ENCODE results near the gene LRRC25. TPM values are rescaled to one million over a fixed set of nuclear protein-coding genes. Genes with fewer than 3 reads are reported as not detected.

The LRRC25 gene
- total RNA-seq, 1 donor from 2014 or later, result not detected

- Mint-ChIP-seq H3K9me3 (no peaks in the 10 kb centered on the region), H3K4me1 (ENCODE audit: low read depth) (peaks cover 5% of the 10 kb centered on the region), H3K36me3 (ENCODE audit: low read depth) (no peaks in the 10 kb centered on the region), H3K4me3 (ENCODE audit: low read depth) (no peak overlapping the region), H3K27ac (no peak overlapping the region), H3K27me3 (ENCODE audit: low read depth) (peaks cover 18% of the 10 kb centered on the region)
- intact Hi-C loops (cut with micrococcal nuclease), result no loop called here
- DNase-seq (ENCODE audit: low spot score), result no peak
Measured at GRCh38 chr19:18399008-18399407, 1.6 kb upstream of the LRRC25 start.

DNA sequence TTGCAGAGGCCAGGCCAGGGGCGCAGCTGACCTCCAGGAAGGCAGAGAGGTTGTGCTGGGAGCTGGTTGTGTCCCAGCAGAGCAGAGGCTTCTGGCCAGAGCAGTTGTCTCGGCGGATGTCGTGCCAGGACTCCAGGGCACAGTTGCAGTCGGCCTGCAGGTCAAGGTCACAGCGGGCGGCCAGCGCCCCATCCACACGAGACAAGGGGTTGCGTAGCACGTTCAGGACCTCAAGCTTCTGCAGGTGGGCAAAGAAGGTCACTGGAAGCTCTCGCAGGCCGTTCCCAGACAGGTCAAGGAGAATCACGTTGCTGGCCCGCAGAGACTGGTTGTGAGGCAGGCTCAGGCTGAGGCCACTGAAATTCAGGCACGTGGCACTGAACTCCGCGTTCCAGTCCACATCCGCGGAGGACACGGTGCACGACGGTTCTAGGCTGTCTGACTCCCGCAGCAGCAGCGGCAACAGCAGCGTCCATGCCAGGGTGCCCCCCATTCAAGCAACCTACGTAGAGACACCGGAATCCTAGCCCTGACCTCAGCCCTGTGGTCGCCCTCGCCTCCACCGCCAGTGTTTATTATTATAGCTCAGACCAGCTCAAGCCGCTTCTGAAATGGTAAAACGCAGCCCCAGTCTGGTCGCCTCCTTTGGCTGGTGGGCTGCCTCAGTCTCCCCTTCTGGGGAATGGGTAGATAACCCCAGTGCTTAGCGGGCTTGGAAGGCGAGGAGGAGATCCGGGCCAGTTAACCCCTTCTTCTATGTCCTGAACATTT lies 766 bp downstream of the LRRC25 start:
- peaks cover 25% of the 10 kb centered on the region for H3K27me3 Mint-ChIP-seq (ENCODE audit: low read depth)
- H3K4me3 Mint-ChIP-seq (ENCODE audit: low read depth), result no peak overlapping the region
- H3K27ac Mint-ChIP-seq, result no peak overlapping the region
- H3K9me3 Mint-ChIP-seq, result no peaks in the 10 kb centered on the region
- intact Hi-C loops (cut with micrococcal nuclease), result no loop called here
- peaks cover 5% of the 10 kb centered on the region for H3K4me1 Mint-ChIP-seq (ENCODE audit: low read depth)
- no peaks in the 10 kb centered on the region for H3K36me3 Mint-ChIP-seq (ENCODE audit: low read depth)
- no peak for DNase-seq (ENCODE audit: low spot score)

- DNase-seq (ENCODE audit: low spot score), result no peak
- no peak overlapping the region for H3K27ac Mint-ChIP-seq
- intact Hi-C loops (cut with micrococcal nuclease), result no loop called here
- H3K4me1 Mint-ChIP-seq (ENCODE audit: low read depth), result peaks cover 2% of the 10 kb centered on the region
- H3K27me3 Mint-ChIP-seq (ENCODE audit: low read depth), result peaks cover 46% of the 10 kb centered on the region
- no peaks in the 10 kb centered on the region for H3K9me3 Mint-ChIP-seq
- H3K36me3 Mint-ChIP-seq (ENCODE audit: low read depth), result no peaks in the 10 kb centered on the region
- no peak overlapping the region for H3K4me3 Mint-ChIP-seq (ENCODE audit: low read depth)
Measured at GRCh38 chr19:18393836-18394235, 3.6 kb downstream of the LRRC25 start.

- Mint-ChIP-seq H3K27me3 (ENCODE audit: low read depth) (peaks cover 42% of the 10 kb centered on the region), H3K36me3 (ENCODE audit: low read depth) (no peaks in the 10 kb centered on the region), H3K27ac (no peak overlapping the region), H3K4me3 (ENCODE audit: low read depth) (no peak overlapping the region), H3K4me1 (ENCODE audit: low read depth) (peaks cover 4% of the 10 kb centered on the region), H3K9me3 (no peaks in the 10 kb centered on the region)
- intact Hi-C loops (cut with micrococcal nuclease), result no loop called here
- DNase-seq (ENCODE audit: low spot score), result no peak
Measured at GRCh38 chr19:18392926-18393325, 4.5 kb downstream of the LRRC25 start.

DNA sequence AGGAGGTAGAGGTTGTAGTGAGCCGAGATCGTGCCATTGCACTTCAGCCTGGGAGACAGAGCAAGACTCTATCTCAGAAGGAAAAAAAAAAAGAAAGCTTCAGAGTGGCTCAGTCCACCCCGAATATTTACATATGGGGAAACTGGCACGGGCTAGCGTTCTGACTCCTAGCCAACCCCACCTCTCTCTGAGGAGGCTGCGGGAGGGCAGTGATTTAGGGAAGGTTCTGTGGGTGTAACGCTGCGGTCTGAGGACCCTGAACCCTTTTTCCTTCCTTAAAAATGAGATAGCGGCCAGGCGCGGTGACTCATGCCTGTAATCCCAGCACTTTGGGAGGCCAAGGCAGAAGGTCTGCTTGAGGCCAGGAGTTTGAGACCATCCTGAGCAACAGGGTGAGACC lies 5.0 kb downstream of the LRRC25 start:
- no peak for DNase-seq (ENCODE audit: low spot score)
- H3K36me3 Mint-ChIP-seq (ENCODE audit: low read depth), result no peaks in the 10 kb centered on the region
- H3K27me3 Mint-ChIP-seq (ENCODE audit: low read depth), result peaks cover 41% of the 10 kb centered on the region
- intact Hi-C loops (cut with micrococcal nuclease), result no loop called here
- peaks cover 3% of the 10 kb centered on the region for H3K4me1 Mint-ChIP-seq (ENCODE audit: low read depth)
- H3K9me3 Mint-ChIP-seq, result no peaks in the 10 kb centered on the region
- H3K27ac Mint-ChIP-seq, result no peak overlapping the region
- H3K4me3 Mint-ChIP-seq (ENCODE audit: low read depth), result no peak overlapping the region

DNA sequence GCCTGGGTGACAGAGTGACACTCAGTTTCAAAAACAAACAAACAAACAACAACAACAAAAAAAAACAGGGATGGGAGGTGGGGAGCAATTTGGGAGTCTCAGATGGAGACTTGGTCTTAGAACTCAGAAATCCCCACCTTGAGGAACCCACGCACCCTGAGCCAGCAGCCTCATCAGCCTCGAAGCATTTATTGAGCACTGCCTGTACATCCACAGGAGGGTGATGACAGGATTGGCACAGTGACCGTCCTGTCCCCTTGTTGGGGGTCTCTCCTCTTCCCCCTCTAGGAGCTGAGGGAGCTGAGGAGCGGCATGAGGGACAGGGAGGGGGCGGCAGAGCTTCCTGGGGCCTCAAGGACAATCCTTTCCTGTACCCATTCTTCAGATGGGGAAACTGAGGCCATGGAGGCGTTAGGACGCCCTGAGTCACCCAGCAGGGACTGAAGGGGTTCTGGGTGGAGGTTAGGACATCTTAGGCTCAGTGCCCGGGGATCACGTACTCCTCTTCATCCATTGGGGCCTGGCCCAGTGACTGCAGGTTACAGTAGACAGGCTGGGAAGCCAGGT lies 5.8 kb downstream of the LRRC25 start:
- no peaks in the 10 kb centered on the region for H3K36me3 Mint-ChIP-seq (ENCODE audit: low read depth)
- no peaks in the 10 kb centered on the region for H3K9me3 Mint-ChIP-seq
- peaks cover 46% of the 10 kb centered on the region for H3K27me3 Mint-ChIP-seq (ENCODE audit: low read depth)
- H3K27ac Mint-ChIP-seq, result no peak overlapping the region
- DNase-seq (ENCODE audit: low spot score), result no peak
- H3K4me3 Mint-ChIP-seq (ENCODE audit: low read depth), result no peak overlapping the region
- intact Hi-C loops (cut with micrococcal nuclease), result no loop called here
- peaks cover 4% of the 10 kb centered on the region for H3K4me1 Mint-ChIP-seq (ENCODE audit: low read depth)

- DNase-seq (ENCODE audit: low spot score), result no peak
- no peaks in the 10 kb centered on the region for H3K9me3 Mint-ChIP-seq
- H3K4me1 Mint-ChIP-seq (ENCODE audit: low read depth), result peaks cover 4% of the 10 kb centered on the region
- H3K27ac Mint-ChIP-seq, result no peak overlapping the region
- intact Hi-C loops (cut with micrococcal nuclease), result no loop called here
- H3K36me3 Mint-ChIP-seq (ENCODE audit: low read depth), result no peaks in the 10 kb centered on the region
- H3K27me3 Mint-ChIP-seq (ENCODE audit: low read depth), result peaks cover 51% of the 10 kb centered on the region
- no peak overlapping the region for H3K4me3 Mint-ChIP-seq (ENCODE audit: low read depth)
Measured at GRCh38 chr19:18390065-18390907, 7.1 kb downstream of the LRRC25 start.

GRCh38 chr19:18389726-18390064 lies 7.7 kb downstream of the LRRC25 start:
- Mint-ChIP-seq H3K9me3 (no peaks in the 10 kb centered on the region), H3K4me1 (ENCODE audit: low read depth) (peaks cover 4% of the 10 kb centered on the region), H3K27ac (no peak overlapping the region), H3K27me3 (ENCODE audit: low read depth) (peaks cover 51% of the 10 kb centered on the region), H3K36me3 (ENCODE audit: low read depth) (no peaks in the 10 kb centered on the region), H3K4me3 (ENCODE audit: low read depth) (no peak overlapping the region)
- no peak for DNase-seq (ENCODE audit: low spot score)
- intact Hi-C loops (cut with micrococcal nuclease), result no loop called here

GRCh38 chr19:18388960-18389725 lies 8.3 kb downstream of the LRRC25 start:
- intact Hi-C loops (cut with micrococcal nuclease), result loop anchor here (1.0 kb wide), 1 partner anchor 21 kb away; no protein-coding TSS in a partner anchor
- Mint-ChIP-seq H3K4me1 (ENCODE audit: low read depth) (peaks cover 4% of the 10 kb centered on the region), H3K4me3 (ENCODE audit: low read depth) (peak overlapping the region; percentile 8), H3K27ac (no peak overlapping the region), H3K9me3 (no peaks in the 10 kb centered on the region), H3K36me3 (ENCODE audit: low read depth) (no peaks in the 10 kb centered on the region), H3K27me3 (ENCODE audit: low read depth) (peaks cover 54% of the 10 kb centered on the region)
- DNase-seq (ENCODE audit: low spot score), result no peak

GRCh38 chr19:18388100-18388959 lies 9.1 kb downstream of the LRRC25 start:
- no peaks in the 10 kb centered on the region for H3K9me3 Mint-ChIP-seq
- peak overlapping the region; percentile 51 for H3K4me3 Mint-ChIP-seq (ENCODE audit: low read depth)
- intact Hi-C loops (cut with micrococcal nuclease), result loop anchor here (1.0 kb wide), 1 partner anchor 22 kb away; no protein-coding TSS in a partner anchor
- no peaks in the 10 kb centered on the region for H3K36me3 Mint-ChIP-seq (ENCODE audit: low read depth)
- DNase-seq (ENCODE audit: low spot score), result peak; percentile 72
- peaks cover 47% of the 10 kb centered on the region for H3K27me3 Mint-ChIP-seq (ENCODE audit: low read depth)
- peaks cover 4% of the 10 kb centered on the region for H3K4me1 Mint-ChIP-seq (ENCODE audit: low read depth)
- no peak overlapping the region for H3K27ac Mint-ChIP-seq

DNA sequence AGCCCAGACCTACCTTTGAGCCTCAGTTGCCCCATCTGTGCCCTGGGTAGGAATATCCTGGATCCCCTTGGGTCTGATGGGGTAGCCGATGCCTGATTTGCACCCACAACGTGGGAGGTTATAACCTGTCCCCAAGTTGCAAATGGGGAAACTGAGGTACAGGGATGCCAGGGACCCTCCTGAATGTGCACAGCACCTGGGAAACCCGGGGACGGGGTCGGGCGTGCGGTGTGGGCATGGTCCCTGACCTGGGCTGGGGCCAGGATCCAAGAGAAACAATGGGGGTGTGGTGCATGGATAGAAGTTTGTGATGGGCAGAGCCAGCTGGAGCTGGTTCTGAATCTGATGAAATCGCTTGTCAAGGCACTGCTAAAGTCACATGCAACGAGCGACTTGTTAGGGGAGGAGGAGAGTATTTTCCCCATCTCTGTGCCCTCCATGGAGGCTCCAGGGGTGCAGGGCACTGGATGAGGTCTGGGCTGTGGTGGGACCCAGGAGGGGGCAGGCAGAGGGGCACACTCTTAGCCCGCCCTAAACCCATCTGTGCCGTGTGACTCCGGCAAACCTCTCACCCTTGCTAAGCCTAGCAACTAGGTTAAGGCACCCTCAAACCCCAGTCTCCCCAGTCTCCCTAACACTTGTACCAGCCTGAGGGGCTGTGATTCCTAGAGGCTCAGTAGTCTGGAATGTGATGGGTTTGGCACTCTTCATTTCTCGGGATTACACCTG lies 10.7 kb downstream of the LRRC25 start:
- Mint-ChIP-seq H3K36me3 (ENCODE audit: low read depth) (no peaks in the 10 kb centered on the region), H3K4me1 (ENCODE audit: low read depth) (peaks cover 4% of the 10 kb centered on the region), H3K27ac (no peak overlapping the region), H3K9me3 (no peaks in the 10 kb centered on the region), H3K4me3 (ENCODE audit: low read depth) (no peak overlapping the region), H3K27me3 (ENCODE audit: low read depth) (peaks cover 47% of the 10 kb centered on the region)
- no peak for DNase-seq (ENCODE audit: low spot score)
- intact Hi-C loops (cut with micrococcal nuclease), result no loop called here

Data from activated T-helper 2 cell treated with anti-CD3 and anti-CD28 coated beads, Interferon-gamma antibody, Interleukin-2, Interleukin-4, amounts not matched to agents 10 μg/mL and 5 μg/mL and 100 μg/mL, durations not matched to agents 14 hours and 24 hours and 36 hours (primary cell).